Upper lobe of left lung (tissue), 4 donors: ENCODE results near the gene MIB1.
"Not testable (repeated sequence)": the region's sequence is repeated elsewhere in the genome, so short reads cannot be mapped to it uniquely, and the experiment has no call there.

Source experiments
- CTCF ChIP-seq, 6 experiments: fragments of 450-650 bp in 4 of 6; fragments of 200-600 bp in 2 of 6; sonication (generic) in 2 of 6; IDR thresholded peaks; one replicate each; pipeline ENCODE4 v1.5.1; 2016 to 2019; ENCODE audit warnings: antibody characterized with exemption in 6 of 6
- EP300 ChIP-seq, 4 donors: sonication (generic); formaldehyde crosslinking; IDR thresholded peaks; one replicate each; pipeline ENCODE4 v1.5.1; 2017; ENCODE audit warnings: antibody characterized with exemption in 4 of 4, control low read depth in 2 of 4
- POLR2AphosphoS5 ChIP-seq, 2 donors: sonication (generic); formaldehyde crosslinking; IDR thresholded peaks; one replicate each; pipeline ENCODE4 v1.5.1; 2017; ENCODE audit warnings: antibody characterized with exemption in 2 of 2

- TF ChIP-seq CTCF, POLR2AphosphoS5, EP300 (IDR thresholded peaks at IDR 0.05): not testable (repeated sequence)
Observed at GRCh38 chr18:21736926-21737325, 3.7 kb upstream of the MIB1 start.
